ENCODE measurements around the gene WWOX.

WWOX gene

GRCh38 chr16:78996790-78997189 lies 897.3 kb downstream of the WWOX start:
- no peak for DNase-seq (ENCODE audit: low spot score)

- no peak for DNase-seq (ENCODE audit: low spot score)
These were observed 899.4 kb downstream of the WWOX start for GRCh38 chr16:78998879-78999278.

- no peak for DNase-seq (ENCODE audit: low spot score)
These were observed 901.9 kb downstream of the WWOX start for GRCh38 chr16:79001156-79001967.

GRCh38 chr16:79003026-79003609 lies 903.7 kb downstream of the WWOX start:
- DNase-seq (ENCODE audit: low spot score): no peak

GRCh38 chr16:79004309-79004708 lies 904.9 kb downstream of the WWOX start:
- DNase-seq (ENCODE audit: low spot score): no peak

GRCh38 chr16:79005096-79005495 lies 905.6 kb downstream of the WWOX start:
- DNase-seq (ENCODE audit: low spot score): no peak

GRCh38 chr16:79006206-79006605 lies 906.8 kb downstream of the WWOX start:
- no peak for DNase-seq (ENCODE audit: low spot score)

- no peak for DNase-seq (ENCODE audit: low spot score)
These were observed 907.3 kb downstream of the WWOX start for GRCh38 chr16:79006765-79007164.

- DNase-seq (ENCODE audit: low spot score): no peak
These were observed 908.2 kb downstream of the WWOX start for GRCh38 chr16:79007614-79008013.

- no peak for DNase-seq (ENCODE audit: low spot score)
These were observed 908.8 kb downstream of the WWOX start for GRCh38 chr16:79008036-79008868.

- no peak for DNase-seq (ENCODE audit: low spot score)
These were observed 909.4 kb downstream of the WWOX start for GRCh38 chr16:79008869-79009179.

GRCh38 chr16:79009896-79010295 lies 910.4 kb downstream of the WWOX start:
- no peak for DNase-seq (ENCODE audit: low spot score)

- DNase-seq (ENCODE audit: low spot score): no peak
These were observed 911.8 kb downstream of the WWOX start for GRCh38 chr16:79011282-79011681.

GRCh38 chr16:79012671-79013434 lies 913.4 kb downstream of the WWOX start:
- no peak for DNase-seq (ENCODE audit: low spot score)

GRCh38 chr16:79013930-79014660 lies 914.6 kb downstream of the WWOX start:
- DNase-seq (ENCODE audit: low spot score): no peak

- DNase-seq (ENCODE audit: low spot score): no peak
These were observed 919.4 kb downstream of the WWOX start for GRCh38 chr16:79018650-79019429.

GRCh38 chr16:79019431-79019830 lies 920.0 kb downstream of the WWOX start:
- DNase-seq (ENCODE audit: low spot score): no peak

- no peak for DNase-seq (ENCODE audit: low spot score)
These were observed 922.7 kb downstream of the WWOX start for GRCh38 chr16:79021991-79022630.

GRCh38 chr16:79026117-79026516 lies 926.7 kb downstream of the WWOX start:
- DNase-seq (ENCODE audit: low spot score): no peak

GRCh38 chr16:79036541-79036940 lies 937.1 kb downstream of the WWOX start:
- no peak for DNase-seq (ENCODE audit: low spot score)

Measured in ecto neural progenitor cell (in vitro differentiated cells).